HepG2 (cell line): ENCODE results near the gene NHLH2. TPM values are rescaled to one million over a fixed set of nuclear protein-coding genes. Genes with fewer than 3 reads are reported as not detected.

Experiments
- ATAC-seq: fragments of 200-7000 bp; cut with Tn5 transposase; 3 replicates; pipeline ENCODE4 v1.9.1; 2020; ENCODE audit warnings: mild to moderate bottlenecking, moderate library complexity
- BruUV-seq: library from RNA; stranded (reverse); fragments of 400-500 nt; replicated peaks from 2 replicates; lab custom pipeline; 2021; lab: Mats Ljungman, UMichigan
- CTCF ChIA-PET: fragments of 300-600 bp; formaldehyde crosslinking; extraction: SDS; loops from one replicate; lab custom pipeline; 2021; ENCODE audit warnings: low total read pairs, inconsistent platforms, low intra/inter-chr PET ratio; lab: Yijun Ruan, JAX
- POLR2A ChIA-PET: fragments of 350-600 bp; sonication (Branson Sonifier 250); formaldehyde crosslinking; loops from one replicate; lab custom pipeline; 2020; ENCODE audit warnings: antibody characterized with exemption, inconsistent platforms; lab: Yijun Ruan, JAX
- DNase-seq: peaks from one replicate; pipeline ENCODE4 v3.0.0-alpha.2; 2015; ENCODE audit warnings: low spot score
- FAIRE-seq: peaks from 3 replicates; lab custom pipeline; 2011; peaks lifted over from hg19 to GRCh38; lab: Jason Lieb, UNC
- H2AFZ ChIP-seq: one replicate; pipeline ENCODE4 v1.6.1; 2011; ENCODE audit warnings: low read length, inconsistent platforms
- H3K27ac ChIP-seq: fragments of 300-600 bp; 3 replicates; pipeline ENCODE4 v1.8.0; 2011; ENCODE audit warnings: mixed run types, mild to moderate bottlenecking, mixed read lengths, low read length, inconsistent platforms; ENCODE audit not compliant: insufficient read depth; ENCODE audit errors: extremely low read length
- H3K27me3 ChIP-seq, 2 experiments: fragments of 200-600 bp in 1 of 2; 2 replicates in 1 of 2; 3 replicates in 1 of 2; pipeline versions ENCODE4 v1.6.0 to v1.8.0; 2011; ENCODE audit warnings: low read length in 2 of 2, mild to moderate bottlenecking in 2 of 2, moderate library complexity in 2 of 2, inconsistent platforms in 1 of 2; ENCODE audit not compliant: insufficient read depth in 2 of 2, control insufficient read depth in 1 of 2
- H3K36me3 ChIP-seq, 2 experiments: fragments of 200-600 bp in 1 of 2; replicated peaks in 1 of 2; 2 replicates in 1 of 2; 3 replicates in 1 of 2; pipeline versions ENCODE4 v1.5.1 to v1.8.0; 2011; ENCODE audit warnings: low read length in 2 of 2, inconsistent platforms in 1 of 2; ENCODE audit not compliant: insufficient read depth in 2 of 2, control insufficient read depth in 1 of 2
- H3K4me1 ChIP-seq: 2 replicates; pipeline ENCODE4 v1.5.1; 2012; ENCODE audit warnings: low read length, inconsistent platforms; ENCODE audit not compliant: insufficient read depth
- H3K4me2 ChIP-seq: 2 replicates; pipeline ENCODE4 v1.6.0; 2011; ENCODE audit warnings: low read depth, low read length, inconsistent platforms
- H3K4me3 ChIP-seq, 3 experiments: fragments of 200-600 bp in 1 of 3; sonication (generic), shearing (Covaris generic) in 1 of 3; replicated peaks in 1 of 3; 2 replicates each; pipeline ENCODE4 v1.5.1; 2011 to 2016; ENCODE audit warnings: low read length in 3 of 3, inconsistent platforms in 2 of 3, low read depth in 2 of 3, mild to moderate bottlenecking in 2 of 3, control low read depth in 1 of 3, mixed read lengths in 1 of 3; ENCODE audit not compliant: insufficient read depth in 1 of 3
- H3K79me2 ChIP-seq: one replicate; pipeline ENCODE4 v1.6.1; 2011; ENCODE audit warnings: low read length, inconsistent platforms; ENCODE audit not compliant: insufficient read depth
- H3K9ac ChIP-seq: 2 replicates; pipeline ENCODE4 v1.6.0; 2011; ENCODE audit warnings: mild to moderate bottlenecking, low read depth, low read length, inconsistent platforms; ENCODE audit not compliant: insufficient read depth
- H3K9me3 ChIP-seq: 2 replicates; pipeline ENCODE4 v1.5.1; 2012; ENCODE audit warnings: mild to moderate bottlenecking, low read length
- H4K20me1 ChIP-seq: 2 replicates; pipeline ENCODE4 v1.6.0; 2011; ENCODE audit warnings: inconsistent platforms, mild to moderate bottlenecking, low read length, moderate library complexity; ENCODE audit not compliant: insufficient read depth
- ADNP ChIP-seq: sonication (generic); formaldehyde crosslinking; IDR thresholded peaks from 2 replicates; pipeline ENCODE4 v1.4.0; 2020; ENCODE audit warnings: missing genetic modification reagents
- ATF1 ChIP-seq: IDR thresholded peaks from 2 replicates; pipeline ENCODE4 v1.6.1; 2016; ENCODE audit warnings: mild to moderate bottlenecking, control low read depth
- CERS6 ChIP-seq: sonication (generic); formaldehyde crosslinking; IDR thresholded peaks from 2 replicates; pipeline ENCODE4 v1.5.0; 2020; ENCODE audit warnings: missing genetic modification reagents
- CSRNP2 ChIP-seq: sonication (generic); formaldehyde crosslinking; conservative IDR thresholded peaks from 2 replicates; pipeline ENCODE4 v1.8.0; 2022; ENCODE audit warnings: low read depth, missing genetic modification reagents
- HINFP ChIP-seq: sonication (generic); formaldehyde crosslinking; IDR thresholded peaks from 2 replicates; pipeline ENCODE4 v1.4.0; 2020; ENCODE audit warnings: low read depth, mild to moderate bottlenecking, missing genetic modification reagents
- HNRNPK ChIP-seq: fragments of 200-400 bp; formaldehyde crosslinking; IDR thresholded peaks from 2 replicates; pipeline ENCODE4 v1.6.1; 2018; ENCODE audit warnings: low read length, low read depth, moderate library complexity, mild to moderate bottlenecking; ENCODE audit not compliant: poor library complexity, severe bottlenecking
- KDM5B ChIP-seq: sonication (generic); formaldehyde crosslinking; IDR thresholded peaks from 2 replicates; pipeline ENCODE4 v1.4.0; 2020; ENCODE audit warnings: missing genetic modification reagents, mild to moderate bottlenecking, borderline replicate concordance
- MLXIP ChIP-seq: sonication (generic); formaldehyde crosslinking; IDR thresholded peaks from 2 replicates; pipeline ENCODE4 v1.9.0; 2021; ENCODE audit warnings: missing genetic modification reagents, borderline replicate concordance
- PHB2 ChIP-seq: fragments of 450-650 bp; IDR thresholded peaks from 2 replicates; pipeline ENCODE4 v1.6.1; 2018; ENCODE audit not compliant: partially characterized antibody
- XBP1 ChIP-seq: sonication (generic); formaldehyde crosslinking; IDR thresholded peaks from 2 replicates; pipeline ENCODE4 v1.5.0; 2020; ENCODE audit warnings: missing genetic modification reagents
- ZNF180 ChIP-seq: sonication (generic); formaldehyde crosslinking; IDR thresholded peaks from 2 replicates; pipeline ENCODE4 v1.4.0; 2020; ENCODE audit warnings: low read depth, missing genetic modification reagents, borderline replicate concordance
- WGBS: methylation state at CpG from one replicate; pipeline ENCODE4 v1.1.6; 2017; ENCODE audit warnings: low lambda C conversion rate; 5-methylcytosine and 5-hydroxymethylcytosine counted together
- in situ Hi-C: cut with HindIII; loops from 2 replicates; pipeline ENCODE4 v1.10.0; 2017; ENCODE audit warnings: low pct_unique_long_range_greater_than_20kb; ENCODE audit not compliant: extremely low pct_ligation_motif_present
- intact Hi-C: fragments of 100-400 bp; cut with micrococcal nuclease; formaldehyde crosslinking; loops from one replicate; pipeline ENCODE4 v1.10.0; 2022; ENCODE audit not compliant: unreplicated experiment
- polyA plus RNA-seq, 8 experiments: library from polyadenylated mRNA; depleted of rRNA in 3 of 8; stranded (reverse) in 7 of 8; unstranded in 1 of 8; fragments of >200 nt; fragmentation: Illumina TruSeq in 4 of 8; extraction: Trizol in 4 of 8; gene quantifications; 2 replicates each; pipeline versions ENCODE4 v1.2.1 to v1.2.3, GENCODE V29; 2011 to 2016; ENCODE audit warnings: low read depth in 4 of 8, missing spikeins in 1 of 8, mixed read lengths in 1 of 8; ENCODE audit not compliant: insufficient read depth in 1 of 8
- total RNA-seq, 5 experiments: library from RNA; depleted of rRNA; stranded (reverse); fragments of >200 nt; fragmentation: Illumina TruSeq; extraction: Trizol; gene quantifications; 2 replicates each; pipeline ENCODE4 v1.2.3, GENCODE V29; 2016; ENCODE audit warnings: low read depth in 1 of 5

The NHLH2 gene
- total and polyA plus RNA-seq, 2 of the 13 experiments (the other 11 are each of a cell fraction or from before 2014, with no cell fraction given) = not detected

GRCh38 chr1:115888976-115889375 is 48.0 kb upstream of the NHLH2 start (continued):
- no peak for TF ChIP-seq MLXIP (CRISPR knock-in tag)
- TF ChIP-seq CSRNP2 (CRISPR knock-in tag) = no peak
- no peak for TF ChIP-seq ATF1 (CRISPR knock-in tag)
- TF ChIP-seq ZNF180 (CRISPR knock-in tag) = no peak
- TF ChIP-seq ADNP (CRISPR knock-in tag) = no peak

- POLR2A ChIA-PET = no interaction called here
- Histone ChIP-seq H2AFZ (no peak overlapping the region), H3K4me3 (no peak overlapping the region), H3K79me2 (no peaks in the 10 kb centered on the region), H3K36me3 (no peaks in the 10 kb centered on the region), H4K20me1 (no peaks in the 10 kb centered on the region), H3K9ac (no peak overlapping the region), H3K4me2 (no peak overlapping the region), H3K4me1 (no peaks in the 10 kb centered on the region), H3K27me3 (peaks cover 0 to 4% of the 10 kb centered on the region in 2 experiments; a peak in 1 of 5 replicates), H3K27ac (no peak overlapping the region), H3K9me3 (no peaks in the 10 kb centered on the region)
- WGBS = 10% methylated on average over 7 of the region's 8 CpGs
- CTCF ChIA-PET = no interaction called here
- no TSS peak for BruUV-seq
- ATAC-seq = no peak
- no peak for FAIRE-seq
- DNase-seq = no peak
- intact Hi-C loops = no loop called here
- in situ Hi-C loops = no loop called here
- TF ChIP-seq HINFP (CRISPR knock-in tag) (no peak), KDM5B (CRISPR knock-in tag) (no peak), PHB2 (no peak), HNRNPK (no peak), CERS6 (CRISPR knock-in tag) (no peak), XBP1 (no peak), ADNP (CRISPR knock-in tag) (no peak)
These were observed 42.3 kb upstream of the NHLH2 start for GRCh38 chr1:115882913-115883902.
